GM12872 (cell line): Measurements from ENCODE around the gene WHRN.

Source experiments
- TF ChIP-seq, protein P1 (sequence below): IDR thresholded peaks from 3 replicates; pipeline ENCODE4 v1.5.1; 2011; ENCODE audit warnings: low read depth, mild to moderate bottlenecking, low read length, moderate library complexity; ENCODE audit not compliant: insufficient read depth

WHRN gene

DNA sequence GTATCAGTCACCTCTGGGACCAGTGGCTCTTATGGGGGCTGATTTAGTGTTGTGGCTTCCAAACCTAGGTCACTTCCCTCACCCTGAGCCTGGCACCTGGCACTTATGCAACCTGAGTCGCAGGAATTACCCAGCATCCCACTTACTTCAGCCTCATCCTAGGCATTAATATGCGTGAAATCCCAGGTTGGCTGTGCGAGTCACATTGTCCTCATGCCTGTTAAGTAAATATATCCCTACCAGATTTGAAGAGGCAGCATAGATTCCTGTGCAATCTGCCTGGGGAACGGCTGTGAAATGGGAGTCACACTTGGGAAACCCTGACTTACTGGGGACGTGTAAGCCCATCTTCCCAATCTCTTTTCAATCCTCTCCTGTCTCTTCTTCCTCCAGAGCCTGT lies 74.8 kb downstream of the WHRN start:
- TF ChIP-seq, protein P1, sequence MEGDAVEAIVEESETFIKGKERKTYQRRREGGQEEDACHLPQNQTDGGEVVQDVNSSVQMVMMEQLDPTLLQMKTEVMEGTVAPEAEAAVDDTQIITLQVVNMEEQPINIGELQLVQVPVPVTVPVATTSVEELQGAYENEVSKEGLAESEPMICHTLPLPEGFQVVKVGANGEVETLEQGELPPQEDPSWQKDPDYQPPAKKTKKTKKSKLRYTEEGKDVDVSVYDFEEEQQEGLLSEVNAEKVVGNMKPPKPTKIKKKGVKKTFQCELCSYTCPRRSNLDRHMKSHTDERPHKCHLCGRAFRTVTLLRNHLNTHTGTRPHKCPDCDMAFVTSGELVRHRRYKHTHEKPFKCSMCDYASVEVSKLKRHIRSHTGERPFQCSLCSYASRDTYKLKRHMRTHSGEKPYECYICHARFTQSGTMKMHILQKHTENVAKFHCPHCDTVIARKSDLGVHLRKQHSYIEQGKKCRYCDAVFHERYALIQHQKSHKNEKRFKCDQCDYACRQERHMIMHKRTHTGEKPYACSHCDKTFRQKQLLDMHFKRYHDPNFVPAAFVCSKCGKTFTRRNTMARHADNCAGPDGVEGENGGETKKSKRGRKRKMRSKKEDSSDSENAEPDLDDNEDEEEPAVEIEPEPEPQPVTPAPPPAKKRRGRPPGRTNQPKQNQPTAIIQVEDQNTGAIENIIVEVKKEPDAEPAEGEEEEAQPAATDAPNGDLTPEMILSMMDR, result no peak

DNA sequence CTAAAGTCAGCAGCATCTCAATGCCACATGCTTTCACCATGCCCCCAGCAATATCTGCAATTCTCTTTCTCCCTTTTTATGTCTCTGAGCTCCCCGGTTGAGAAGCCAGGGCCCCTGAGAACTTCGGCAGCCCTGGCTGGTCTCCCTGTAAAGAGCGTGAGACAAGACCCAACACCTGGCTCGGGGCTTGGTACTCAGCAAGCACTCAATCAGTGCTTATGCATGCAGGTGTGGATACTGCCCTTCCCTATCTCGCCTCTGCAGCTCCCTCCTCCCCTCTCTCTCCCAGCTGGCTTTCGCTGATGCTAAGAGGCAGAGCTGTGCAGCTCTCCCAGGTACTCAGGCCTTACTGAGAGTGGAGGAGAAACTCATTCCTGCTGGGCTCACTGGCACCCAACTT lies 75.8 kb downstream of the WHRN start:
- TF ChIP-seq, protein P1, result no peak

DNA sequence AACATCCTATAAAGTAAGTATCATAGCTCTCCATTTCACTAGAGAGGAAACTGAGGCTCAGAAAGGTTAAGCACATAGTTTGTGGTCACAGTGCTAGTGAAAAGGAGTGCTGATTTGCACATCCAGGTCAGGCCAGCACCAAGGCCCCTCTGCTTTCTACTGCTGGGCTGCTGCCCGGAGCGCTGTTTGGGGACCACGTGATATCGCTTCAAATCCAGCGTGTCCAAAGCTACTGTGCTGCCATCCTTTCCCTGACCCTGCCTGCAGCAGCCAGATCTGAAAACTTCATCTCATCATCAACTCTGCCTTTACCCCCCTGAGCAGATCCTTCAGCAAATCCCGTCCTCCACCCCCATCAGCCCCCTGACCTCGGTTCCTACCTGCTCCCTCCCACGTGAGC lies 76.8 kb downstream of the WHRN start:
- TF ChIP-seq, protein P1, result no peak

DNA sequence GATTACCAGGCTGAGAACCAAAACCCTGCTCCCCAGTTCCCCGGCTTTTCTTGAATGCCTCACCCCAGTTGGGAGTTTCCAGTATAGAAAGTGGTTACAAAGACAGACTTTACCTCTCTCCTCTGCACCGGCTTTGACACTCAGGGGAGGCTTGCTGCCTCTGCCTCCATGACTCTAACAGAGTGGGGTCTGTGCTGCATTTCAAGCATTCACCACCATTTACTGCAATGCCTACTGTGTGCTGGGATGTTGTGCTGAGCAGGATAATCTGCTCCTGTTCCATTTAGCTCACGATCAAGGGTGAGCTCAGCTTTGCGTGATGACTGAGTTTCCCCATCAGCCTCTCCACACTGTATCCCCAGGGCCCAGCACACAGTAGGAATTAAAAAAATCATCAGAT lies 77.6 kb downstream of the WHRN start:
- TF ChIP-seq, protein P1, result no peak

DNA sequence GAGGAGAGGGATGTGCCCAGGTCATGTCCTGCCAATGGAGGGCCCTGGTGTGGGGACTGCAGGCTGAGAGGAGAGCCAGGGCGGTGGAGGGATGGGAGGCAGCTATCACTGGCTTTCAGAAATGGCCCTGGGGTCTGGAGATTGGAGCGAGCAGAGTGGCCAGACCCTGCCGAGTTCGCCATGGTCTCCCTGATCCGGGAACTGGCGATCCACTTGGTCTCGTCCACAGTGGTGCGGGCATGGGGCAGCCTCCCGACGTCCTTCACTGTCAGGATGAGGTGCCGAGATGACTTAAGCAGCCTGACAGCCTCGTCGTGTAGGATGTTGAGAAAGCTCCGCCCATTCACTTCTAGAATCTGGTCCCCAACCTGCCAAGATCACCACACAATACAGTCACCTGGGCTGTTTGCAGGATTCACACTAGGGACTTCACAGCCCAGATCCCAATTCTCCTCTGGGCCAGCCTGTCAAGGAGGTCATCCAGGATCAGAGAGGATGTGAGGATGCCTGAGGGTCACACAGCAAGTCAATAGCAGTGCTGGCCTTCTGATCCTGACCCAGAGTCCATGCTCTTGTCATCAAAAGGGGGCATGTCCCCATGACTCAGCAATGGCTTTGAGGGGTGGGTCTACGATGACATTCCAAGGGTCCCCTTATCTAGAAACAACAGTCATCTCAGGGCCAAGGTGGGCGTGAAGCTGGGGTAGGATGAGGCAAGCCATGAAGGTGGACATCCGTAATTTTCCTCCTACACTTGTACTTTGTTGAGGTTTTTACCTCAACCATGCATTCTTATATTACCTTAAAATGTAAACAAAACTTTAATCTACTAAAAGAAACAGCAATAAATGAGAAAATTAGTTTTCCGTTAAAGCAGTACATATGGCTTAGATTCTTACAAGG lies 79.0 kb downstream of the WHRN start:
- TF ChIP-seq, protein P1, result no peak

DNA sequence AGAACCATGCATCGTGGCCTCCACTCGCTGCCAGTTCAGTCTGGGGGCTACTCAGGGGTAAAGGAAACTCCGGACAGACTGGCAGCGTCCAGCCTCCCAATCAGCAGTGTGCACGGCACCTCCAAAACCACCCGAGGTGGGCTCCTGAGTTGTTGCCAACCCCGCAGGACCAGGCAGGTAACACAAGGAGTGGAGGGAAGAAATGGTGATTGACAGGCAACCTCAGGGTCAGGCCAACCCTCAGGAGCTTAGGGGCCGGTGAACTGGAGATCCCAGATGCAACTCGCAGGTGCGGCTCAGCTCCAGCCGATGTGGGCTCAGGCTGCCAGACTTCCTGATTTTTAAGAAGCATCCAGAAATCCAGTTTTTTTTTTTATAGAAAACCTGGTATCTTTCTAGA lies 80.1 kb downstream of the WHRN start:
- TF ChIP-seq, protein P1, result no peak

DNA sequence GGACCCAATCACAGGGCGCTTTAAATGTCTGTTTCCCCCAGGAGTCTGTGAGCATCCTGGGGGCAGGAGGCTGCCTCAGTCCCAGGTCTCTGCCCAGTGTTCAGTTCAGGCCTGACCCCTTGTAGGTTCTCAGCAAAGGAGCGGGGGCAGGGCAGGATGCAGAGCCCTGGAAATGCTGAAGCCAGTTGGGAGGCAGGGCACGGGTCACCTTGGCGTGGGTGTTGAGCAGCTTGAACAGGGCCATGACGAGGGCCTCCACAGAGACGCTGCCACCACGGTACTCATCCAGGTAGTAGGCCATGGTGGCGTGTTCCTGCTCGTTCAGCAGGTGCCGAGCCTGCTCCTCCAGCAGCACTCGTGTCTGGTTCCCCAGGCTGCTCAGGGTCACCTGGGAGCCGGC lies 81.1 kb downstream of the WHRN start:
- TF ChIP-seq, protein P1, result no peak

DNA sequence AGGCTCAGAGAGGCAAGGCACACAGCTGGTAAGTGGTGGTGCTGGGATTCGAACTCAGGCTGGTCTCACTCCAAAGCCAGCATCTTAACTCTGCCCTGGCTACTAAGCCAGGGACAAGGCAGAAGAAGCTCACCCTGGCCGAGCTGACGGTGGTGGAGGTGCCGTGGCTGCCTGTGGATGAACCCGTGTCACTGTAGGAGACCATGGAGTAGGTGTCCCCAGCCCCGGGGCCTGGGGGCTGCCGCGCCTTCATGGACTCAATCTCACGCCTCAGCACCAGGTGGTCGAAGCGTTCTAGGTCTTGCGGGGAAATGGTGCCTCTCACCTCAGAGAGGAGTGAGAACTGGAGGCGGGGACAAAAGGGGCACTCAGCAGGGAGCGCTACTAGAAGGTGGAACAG lies 82.1 kb downstream of the WHRN start:
- TF ChIP-seq, protein P1, result no peak
